GM08714 (cell line): ENCODE data around the gene RHOXF1.
"Not testable (repeated sequence)": the region's sequence is repeated elsewhere in the genome, so short reads cannot be mapped to it uniquely, and the experiment has no call there.

Experiments
- H3K4me3 ChIP-seq: fragments of 200-500 bp; sonication (Bioruptor generic); 2 replicates; pipeline ENCODE4 v1.5.1; 2014; ENCODE audit warnings: mild to moderate bottlenecking, low read length, inconsistent platforms
- ZNF274 ChIP-seq: IDR thresholded peaks from 2 replicates; pipeline ENCODE4 v1.6.1; 2012; ENCODE audit warnings: mild to moderate bottlenecking, low read depth, low read length

Gene RHOXF1

DNA sequence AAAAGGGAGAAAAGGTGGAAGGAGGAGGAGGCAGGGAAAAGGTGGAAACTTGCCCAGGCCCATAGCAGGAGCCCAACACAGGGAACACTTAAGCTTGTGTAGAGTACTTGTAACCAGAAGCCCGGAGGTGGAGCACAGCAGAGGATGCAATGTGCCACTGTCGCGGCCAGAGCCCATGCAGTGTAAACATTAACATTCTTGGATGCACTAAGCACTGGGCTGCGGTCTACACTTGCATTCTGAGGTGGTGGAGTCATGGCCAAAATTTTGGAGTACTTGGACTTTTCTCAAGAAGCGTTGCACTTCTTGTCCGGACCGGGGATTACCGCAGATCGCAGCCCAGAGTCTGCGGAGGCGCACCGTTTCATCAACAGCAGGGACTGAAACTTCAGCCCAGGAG is 4.5 kb upstream of the RHOXF1 start:
- no peak for TF ChIP-seq ZNF274
- no peak overlapping the region for H3K4me3 ChIP-seq

- no peak for TF ChIP-seq ZNF274
- no peak overlapping the region for H3K4me3 ChIP-seq
These were observed 4.1 kb downstream of the RHOXF1 start for GRCh38 chrX:120111611-120112010.

- no peak overlapping the region for H3K4me3 ChIP-seq
- TF ChIP-seq ZNF274, result no peak
These were observed 6.3 kb downstream of the RHOXF1 start for GRCh38 chrX:120109378-120109777.

DNA sequence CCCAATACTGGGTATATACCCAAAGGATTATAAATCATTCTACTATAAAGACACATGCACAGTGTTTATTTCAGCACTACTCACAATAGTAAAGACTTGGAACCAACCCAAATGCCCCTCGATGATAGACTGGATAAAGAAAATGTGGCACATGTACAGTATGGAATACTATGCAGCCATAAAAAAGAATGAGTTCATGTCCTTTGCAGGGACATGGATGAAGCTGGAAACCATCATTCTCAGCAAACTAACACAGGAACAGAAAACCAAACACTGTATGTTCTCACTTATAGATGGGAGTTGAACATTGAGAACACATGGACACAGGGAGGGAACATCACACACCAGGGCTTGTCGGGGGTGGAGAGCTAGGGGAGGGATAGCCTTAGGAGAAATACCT is 11.0 kb downstream of the RHOXF1 start:
- H3K4me3 ChIP-seq, result not testable (repeated sequence)

DNA sequence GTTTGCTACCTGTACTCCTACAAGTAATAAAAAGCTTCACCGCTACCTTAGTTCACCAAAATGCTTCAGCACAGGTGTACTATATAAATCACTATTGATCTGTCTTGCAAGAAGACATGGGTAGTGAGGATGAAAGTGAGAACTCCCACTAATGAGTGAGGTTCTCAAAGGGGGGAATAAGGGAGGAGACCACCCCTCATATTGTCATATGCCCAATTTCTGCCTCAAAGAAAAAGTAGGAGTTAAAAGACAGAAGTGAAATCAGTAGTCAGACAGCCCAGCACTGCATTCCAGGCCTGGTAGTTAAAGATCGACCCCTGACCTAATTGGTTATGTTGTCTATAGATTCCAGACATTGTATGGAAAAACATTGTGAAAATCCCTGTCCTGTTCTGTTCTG is 14.7 kb downstream of the RHOXF1 start:
- H3K4me3 ChIP-seq, result not testable (repeated sequence)

- H3K4me3 ChIP-seq, result no peak overlapping the region
- TF ChIP-seq ZNF274, result no peak
These were observed 25.5 kb downstream of the RHOXF1 start for GRCh38 chrX:120090208-120090607.

- no peak for TF ChIP-seq ZNF274
- H3K4me3 ChIP-seq, result no peak overlapping the region
These were observed 28.3 kb downstream of the RHOXF1 start for GRCh38 chrX:120087289-120088017.

GRCh38 chrX:120085553-120086185 is 30.0 kb downstream of the RHOXF1 start:
- not testable (repeated sequence) for H3K4me3 ChIP-seq

DNA sequence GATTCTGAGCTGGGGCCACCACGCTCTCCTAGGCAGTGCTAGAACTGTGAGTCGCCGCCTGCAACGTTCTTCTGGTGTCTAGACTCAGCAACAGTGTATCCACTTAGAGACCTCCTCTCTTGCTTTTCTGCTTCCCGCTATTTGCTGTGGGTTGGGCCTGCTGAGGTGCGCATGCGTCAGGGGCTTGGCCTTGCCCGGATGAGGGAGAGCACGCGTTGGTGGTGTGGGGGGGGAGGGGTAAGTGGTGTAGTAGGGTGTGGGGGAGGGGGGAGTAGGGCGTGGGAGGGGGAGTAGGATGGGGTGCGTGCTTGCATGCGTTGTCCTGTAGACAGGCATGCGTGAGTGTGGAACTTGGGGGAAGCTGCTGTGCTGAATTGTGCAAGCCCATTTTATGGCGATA is 38.1 kb downstream of the RHOXF1 start, which contains the start of gene RHOXF2B:
RHOXF2B (minus strand) TSS at position 101 of the 400 bp plus-strand sequence. CDS start 138 bp downstream, outside the sequence.
- H3K4me3 ChIP-seq, result not testable (repeated sequence)

- not testable (repeated sequence) for H3K4me3 ChIP-seq
These were observed 49.5 kb downstream of the RHOXF1 start for GRCh38 chrX:120066169-120066568.
